ENCODE measurements around the gene NAT9. TPM values are rescaled to one million over a fixed set of nuclear protein-coding genes. Genes with fewer than 3 reads are reported as not detected.

The NAT9 gene
- polyA plus RNA-seq, 2 of the 4 experiments (the other 2 are of a cell fraction): 43.4 to 71.4 TPM

GRCh38 chr17:74772053-74772452, 4.1 kb downstream of the NAT9 start:
- CTCF ChIA-PET: interaction anchor here (1.4 to 53.6 kb wide), 6 partner anchors 17 to 114 kb away, joined by 4 to 1302 read pairs (median 228); partner anchors contain the start of genes FDXR, GRIN2C, NHERF1 and RAB37
- no peak for TF ChIP-seq MAX (IDR thresholded peaks at IDR 0.05)
- TF ChIP-seq CBX8 (IDR thresholded peaks at IDR 0.05): no peak
- no peak for TF ChIP-seq FOXS1 (CRISPR knock-in tag; IDR thresholded peaks at IDR 0.05)
- no peak for TF ChIP-seq TP53 (CRISPR knock-in tag; IDR thresholded peaks at IDR 0.05)
- no peak for TF ChIP-seq EHMT2 (IDR thresholded peaks at IDR 0.05; ENCODE audit: low read depth)
- no peak for TF ChIP-seq KDM5A (IDR thresholded peaks at IDR 0.05)
- TF ChIP-seq MYC (IDR thresholded peaks at IDR 0.05; ENCODE audit: borderline replicate concordance, low read length): no peak
- no peak for TF ChIP-seq FOSL2 (IDR thresholded peaks at IDR 0.05)
- no peak for TF ChIP-seq FOSL2 (CRISPR knock-in tag; IDR thresholded peaks at IDR 0.05)
- TF ChIP-seq EHF (CRISPR knock-in tag; IDR thresholded peaks at IDR 0.05): no peak
- no peak for TF ChIP-seq BCL3 (IDR thresholded peaks at IDR 0.05)
- TF ChIP-seq ZFP36 (IDR thresholded peaks at IDR 0.05; ENCODE audit: borderline replicate concordance, partially characterized antibody): no peak
- TF ChIP-seq PHF8 (IDR thresholded peaks at IDR 0.05; ENCODE audit: borderline replicate concordance, low read depth): no peak
- TF ChIP-seq E2F6 (IDR thresholded peaks at IDR 0.05; ENCODE audit: borderline replicate concordance, low read depth): no peak
- Histone ChIP-seq H3K4me2 (no peak overlapping the region), H3K27ac (no peak overlapping the region), H3K4me3 (no peak overlapping the region), H3K9me3 (no peaks in the 10 kb centered on the region), H3K4me1 (peaks cover 35% of the 10 kb centered on the region)
- POLR2A ChIA-PET: interaction anchor here (1.7 kb wide), 1 partner anchor 101 kb away, joined by 5 read pairs; the partner anchor contains the start of gene FDXR
- ATAC-seq (no peak), FAIRE-seq (no peak), DNase-seq (ENCODE audit: low read depth in 1 of 2, low spot score in 1 of 2) (no peak)
- 89% methylated on average over 13 of the region's 13 CpGs for WGBS (ENCODE audit: missing lambda C conversion rate)

- ChIA-PET POLR2A (interaction anchor here (1.2 to 2.8 kb wide), 4 partner anchors 22 to 114 kb away, joined by 3 to 15 read pairs (median 4); partner anchors contain the start of gene FDXR), CTCF (interaction anchor here (0.6 to 53.6 kb wide), 16 partner anchors 17 to 205 kb away, joined by 3 to 1302 read pairs (median 4); partner anchors contain the start of genes FDXR, GRIN2C, NHERF1 and RAB37)
- DNase-seq (ENCODE audit: low read depth in 1 of 2, low spot score in 1 of 2) (no peak), FAIRE-seq (no peak), ATAC-seq (no peak)
- Histone ChIP-seq H3K4me3 (no peak overlapping the region), H3K4me1 (peaks cover 33% of the 10 kb centered on the region), H3K4me2 (no peak overlapping the region), H3K27ac (no peak overlapping the region), H3K9me3 (no peaks in the 10 kb centered on the region)
- 94% methylated on average over 7 of the region's 9 CpGs for WGBS (ENCODE audit: missing lambda C conversion rate)
- TF ChIP-seq POLR2A (IDR thresholded peaks at IDR 0.05; ENCODE audit: low read length) (no peak), RFX5 (IDR thresholded peaks at IDR 0.05) (no peak), BCL3 (IDR thresholded peaks at IDR 0.05) (no peak), MAFK (IDR thresholded peaks at IDR 0.05; ENCODE audit: partially characterized antibody) (no peak), ZSCAN20 (CRISPR knock-in tag; IDR thresholded peaks at IDR 0.05) (no peak), CTCF (IDR thresholded peaks at IDR 0.05) (no peak), NPAS2 (CRISPR knock-in tag; IDR thresholded peaks at IDR 0.05; ENCODE audit: borderline replicate concordance) (no peak), HDAC2 (IDR thresholded peaks at IDR 0.05) (no peak)
Measured at GRCh38 chr17:74771319-74771914, 4.7 kb downstream of the NAT9 start.

All from A549 (cell line).